H1 (cell line): ENCODE measurements around the gene FLVCR1. TPM values are rescaled to one million over a fixed set of nuclear protein-coding genes. Genes with fewer than 3 reads are reported as not detected.

Source experiments
- ATF2 ChIP-seq: IDR thresholded peaks from 2 replicates; pipeline ENCODE4 v1.6.1; 2012; ENCODE audit warnings: low read length, inconsistent platforms
- CBX5 ChIP-seq: fragments of 300-800, 300-1000 bp; sonication (generic); IDR thresholded peaks from 2 replicates; pipeline ENCODE4 v1.7.1; 2016; ENCODE audit warnings: antibody characterized with exemption, low read length, low read depth
- CBX8 ChIP-seq: fragments of 300-800, 300-1000 bp; sonication (generic); IDR thresholded peaks from 2 replicates; pipeline ENCODE4 v1.7.1; 2016; ENCODE audit warnings: low read depth, low read length, borderline replicate concordance
- CHD1 ChIP-seq: IDR thresholded peaks from 2 replicates; pipeline ENCODE4 v1.6.1; 2012; ENCODE audit warnings: low read depth, low read length, improper control_type of control experiment
- EP300 ChIP-seq, 2 experiments: IDR thresholded peaks; 1 replicate in 1 of 2; 2 replicates in 1 of 2; pipeline ENCODE4 v1.6.1; 2011 to 2012; ENCODE audit warnings: low read depth in 2 of 2, low read length in 2 of 2, mild to moderate bottlenecking in 2 of 2, borderline replicate concordance in 1 of 2, inconsistent platforms in 1 of 2, moderate library complexity in 1 of 2
- HDAC6 ChIP-seq: IDR thresholded peaks from one replicate; pipeline ENCODE4 v1.7.1; 2012; ENCODE audit warnings: low read depth, mild to moderate bottlenecking, inconsistent platforms, low read length, moderate library complexity
- KDM5A ChIP-seq: fragments of 200-600 bp; IDR thresholded peaks from 2 replicates; pipeline ENCODE4 v1.7.1; 2012; ENCODE audit warnings: mild to moderate bottlenecking, low read length, inconsistent platforms, mixed read lengths
- MAFK ChIP-seq: IDR thresholded peaks from 2 replicates; pipeline ENCODE4 v1.6.1; 2012; ENCODE audit warnings: low read depth, mild to moderate bottlenecking, improper control_type of control experiment, low read length
- NANOG ChIP-seq: IDR thresholded peaks from 2 replicates; pipeline ENCODE4 v1.6.1; 2011; ENCODE audit warnings: low read length, low read depth, mild to moderate bottlenecking, inconsistent platforms; ENCODE audit not compliant: insufficient read depth, poor library complexity, severe bottlenecking
- RNF2 ChIP-seq: fragments of 200-900, 300-1000 bp; sonication (generic); IDR thresholded peaks from 2 replicates; pipeline ENCODE4 v1.7.1; 2016; ENCODE audit warnings: borderline replicate concordance, low read depth, mild to moderate bottlenecking, antibody characterized with exemption, low read length; ENCODE audit not compliant: poor library complexity, severe bottlenecking; ENCODE audit errors: missing control alignments
- SIRT6 ChIP-seq: IDR thresholded peaks from one replicate; pipeline ENCODE4 v1.7.1; 2012; ENCODE audit warnings: low read length, inconsistent platforms
- SRF ChIP-seq: IDR thresholded peaks from 2 replicates; pipeline ENCODE4 v1.6.1; 2011; ENCODE audit warnings: mild to moderate bottlenecking, low read depth, low read length, moderate library complexity
- TAF1 ChIP-seq: IDR thresholded peaks from 2 replicates; pipeline ENCODE4 v1.6.1; 2011; ENCODE audit warnings: mild to moderate bottlenecking, low read depth, low read length
- polyA plus RNA-seq, 7 experiments: library from polyadenylated mRNA; depleted of rRNA in 3 of 7; stranded (reverse) in 5 of 7; unstranded in 2 of 7; fragments of >200 nt in 5 of 7; fragments of 200-250 nt in 2 of 7; gene quantifications; 1 replicate in 5 of 7; 2 replicates in 1 of 7; 4 replicates in 1 of 7; pipeline versions ENCODE4 v1.2.1 to v1.2.3, GENCODE V29; 2011 to 2013; ENCODE audit warnings: missing spikeins in 2 of 7, mixed read lengths in 2 of 7
- total RNA-seq: library from RNA; stranded (reverse); fragmentation: NEBNext Ultra II Directional; extraction: Animal tissue kit (Norgen Biotek cat#: 25700); gene quantifications from 2 replicates; pipeline ENCODE4 v1.2.1, GENCODE V29; 2021

FLVCR1 gene
- total and polyA plus RNA-seq, 2 of the 8 experiments (the other 6 are each of a cell fraction or from before 2014, with no cell fraction given), result 31.8 to 75.7 TPM

GRCh38 chr1:212928323-212929291, 70.5 kb downstream of the FLVCR1 start (continued):
- TF ChIP-seq KDM5A, result no peak
- TF ChIP-seq CBX5, result no peak
- TF ChIP-seq TAF1, result 0 out of 2 replicates have a peak, but pooled peaks have one; percentile 40
- TF ChIP-seq SIRT6, result no peak
- no peak for TF ChIP-seq ATF2
- TF ChIP-seq CBX8, result no peak
- TF ChIP-seq HDAC6, result no peak
- peak; percentile 13 for TF ChIP-seq NANOG
- TF ChIP-seq MAFK, result peak; percentile 29; the same call in 1 of the 2 replicates
- no peak for TF ChIP-seq EP300 (IDR thresholded peaks at IDR 0.05; ENCODE audit: borderline replicate concordance in 1 of 2, low read depth in 2 of 2, low read length in 2 of 2)
- TF ChIP-seq SRF, result no peak
- TF ChIP-seq CHD1, result no peak
- TF ChIP-seq RNF2, result no peak
